SK-N-SH (cell line): Measurements from ENCODE around the gene ELMOD1. TPM values are rescaled to one million over a fixed set of nuclear protein-coding genes. Genes with fewer than 3 reads are reported as not detected.

ENCODE experiments used
- CTCF ChIA-PET: fragments of 300-600, 350-600 bp; formaldehyde crosslinking; extraction: SDS; loops from one replicate; lab custom pipeline; 2021; lab: Yijun Ruan, JAX
- POLR2A ChIA-PET: fragments of 350-600 bp; sonication (Branson Sonifier 250); formaldehyde crosslinking; extraction: SDS; loops from one replicate; lab custom pipeline; 2020; ENCODE audit warnings: antibody characterized with exemption, inconsistent platforms; lab: Yijun Ruan, JAX
- DNase-seq: peaks from one replicate; pipeline ENCODE4 v3.0.0; 2012
- H2AFZ ChIP-seq: fragments of 200-600 bp; sonication (generic); 2 replicates; pipeline ENCODE4 v1.8.1; 2016; ENCODE audit warnings: antibody characterized with exemption, mild to moderate bottlenecking, low read depth
- H3F3A ChIP-seq: fragments of 200-600 bp; sonication (generic); replicated peaks from 2 replicates; pipeline ENCODE3; 2016; ENCODE audit warnings: antibody characterized with exemption, mild to moderate bottlenecking; ENCODE audit not compliant: insufficient read depth
- H3K27ac ChIP-seq, 2 experiments: fragments of 200-500 bp in 1 of 2; fragments of 200-600 bp in 1 of 2; sonication (Bioruptor generic) in 1 of 2; sonication (generic), shearing (Covaris generic) in 1 of 2; 2 replicates each; pipeline versions ENCODE4 v1.5.1 to v1.6.1; 2014 to 2016; ENCODE audit warnings: low read depth in 2 of 2, inconsistent platforms in 1 of 2, low read length in 1 of 2, mild to moderate bottlenecking in 1 of 2, mixed read lengths in 1 of 2
- H3K27me3 ChIP-seq: fragments of 200-600 bp; sonication (generic), shearing (Covaris generic); 2 replicates; pipeline ENCODE4 v1.6.1; 2016; ENCODE audit warnings: mixed run types; ENCODE audit not compliant: insufficient read depth
- H3K36me3 ChIP-seq, 2 experiments: fragments of 200-500 bp in 1 of 2; fragments of 200-600 bp in 1 of 2; sonication (Bioruptor generic) in 1 of 2; sonication (generic) in 1 of 2; replicated peaks in 1 of 2; 2 replicates each; pipeline versions ENCODE3 to v1.5.1; 2014 to 2016; ENCODE audit warnings: low read length in 1 of 2, mild to moderate bottlenecking in 1 of 2; ENCODE audit not compliant: insufficient read depth in 2 of 2, control insufficient read depth in 1 of 2
- H3K4me1 ChIP-seq, 2 experiments: fragments of 200-500 bp in 1 of 2; fragments of 200-600 bp in 1 of 2; sonication (Bioruptor generic) in 1 of 2; sonication (generic), shearing (Covaris generic) in 1 of 2; 2 replicates each; pipeline versions ENCODE4 v1.5.1 to v1.6.1; 2014 to 2016; ENCODE audit warnings: low read depth in 1 of 2, low read length in 1 of 2, mixed run types in 1 of 2; ENCODE audit not compliant: insufficient read depth in 2 of 2, control insufficient read depth in 1 of 2
- H3K4me2 ChIP-seq: fragments of 200-600 bp; sonication (generic), shearing (Covaris generic); 2 replicates; pipeline ENCODE4 v1.6.1; 2017; ENCODE audit warnings: mixed run types
- H3K4me3 ChIP-seq, 2 experiments: fragments of 200-500 bp in 1 of 2; fragments of 200-600 bp in 1 of 2; sonication (Bioruptor generic) in 1 of 2; sonication (generic), shearing (Covaris generic) in 1 of 2; 2 replicates each; pipeline versions ENCODE4 v1.5.1 to v1.8.1; 2014 to 2016; ENCODE audit warnings: low read depth in 2 of 2, inconsistent platforms in 1 of 2, low read length in 1 of 2, mild to moderate bottlenecking in 1 of 2, mixed read lengths in 1 of 2, moderate library complexity in 1 of 2
- H3K79me2 ChIP-seq: fragments of 200-600 bp; sonication (generic); 2 replicates; pipeline ENCODE4 v1.8.1; 2017; ENCODE audit warnings: mild to moderate bottlenecking; ENCODE audit not compliant: insufficient read depth
- H3K9ac ChIP-seq: fragments of 200-600 bp; sonication (generic); 2 replicates; pipeline ENCODE4 v1.6.1; 2017; ENCODE audit warnings: mixed run types
- H3K9me2 ChIP-seq: fragments of 200-600 bp; sonication (generic); 2 replicates; pipeline ENCODE4 v1.6.1; 2017; ENCODE audit warnings: mixed run types
- H3K9me3 ChIP-seq: fragments of 200-600 bp; sonication (generic); 2 replicates; pipeline ENCODE4 v1.6.1; 2017; ENCODE audit warnings: mixed run types, mild to moderate bottlenecking, moderate library complexity
- H4K20me1 ChIP-seq: fragments of 200-600 bp; sonication (generic); 2 replicates; pipeline ENCODE4 v1.6.1; 2017; ENCODE audit warnings: mild to moderate bottlenecking, mixed run types; ENCODE audit not compliant: insufficient read depth
- CHD2 ChIP-seq: fragments of 150-350 bp; IDR thresholded peaks from 2 replicates; pipeline ENCODE4 v1.6.1; 2018; ENCODE audit warnings: low read length; ENCODE audit not compliant: partially characterized antibody
- CTCF ChIP-seq: fragments of 200-600 bp; sonication (generic); IDR thresholded peaks from 2 replicates; pipeline ENCODE4 v1.6.1; 2017; ENCODE audit warnings: antibody characterized with exemption, mild to moderate bottlenecking, moderate library complexity
- ELF1 ChIP-seq: IDR thresholded peaks from 2 replicates; pipeline ENCODE4 v1.4.0; 2012
- FOXM1 ChIP-seq: IDR thresholded peaks from 2 replicates; pipeline ENCODE4 v1.4.0; 2012; ENCODE audit warnings: low read depth, mild to moderate bottlenecking
- GATA2 ChIP-seq: sonication (generic); formaldehyde crosslinking; IDR thresholded peaks from 2 replicates; pipeline ENCODE4 v1.5.0; 2020; ENCODE audit warnings: mild to moderate bottlenecking, missing genetic modification reagents
- MXI1 ChIP-seq: IDR thresholded peaks from 2 replicates; pipeline ENCODE4 v1.6.1; 2012; ENCODE audit warnings: mild to moderate bottlenecking, low read depth, low read length, improper control_type of control experiment
- NFIC ChIP-seq: IDR thresholded peaks from 2 replicates; pipeline ENCODE4 v1.4.0; 2012; ENCODE audit warnings: borderline replicate concordance
- PBX3 ChIP-seq: IDR thresholded peaks from 2 replicates; pipeline ENCODE4; 2012
- SIN3A ChIP-seq: IDR thresholded peaks from 2 replicates; pipeline ENCODE4 v1.6.1; 2012; ENCODE audit warnings: low read depth, mild to moderate bottlenecking, low read length, moderate library complexity, borderline replicate concordance
- SMC3 ChIP-seq: IDR thresholded peaks from 2 replicates; pipeline ENCODE4 v1.6.1; 2012; ENCODE audit warnings: low read depth, low read length, improper control_type of control experiment
- TCF12 ChIP-seq: IDR thresholded peaks from 2 replicates; pipeline ENCODE4 v1.4.0; 2012
- TEAD4 ChIP-seq: IDR thresholded peaks from 2 replicates; pipeline ENCODE4 v1.4.0; 2012; ENCODE audit warnings: mild to moderate bottlenecking, borderline replicate concordance; ENCODE audit not compliant: insufficient read depth
- YY1 ChIP-seq: IDR thresholded peaks from 2 replicates; pipeline ENCODE4 v1.4.0; 2012; ENCODE audit warnings: low read depth, mild to moderate bottlenecking
- ZBTB33 ChIP-seq: IDR thresholded peaks from 2 replicates; pipeline ENCODE4 v1.4.0; 2012; ENCODE audit warnings: low read depth, borderline replicate concordance
- WGBS: methylation state at CpG from one replicate; pipeline ENCODE4 v1.1.6; 2017; ENCODE audit warnings: low lambda C conversion rate; 5-methylcytosine and 5-hydroxymethylcytosine counted together
- polyA plus RNA-seq, 3 experiments: library from polyadenylated mRNA; depleted of rRNA; stranded (reverse); fragments of >200 nt; gene quantifications; 2 replicates each; pipeline ENCODE4 v1.2.3, GENCODE V29; 2012

The ELMOD1 gene
- polyA plus RNA-seq, 1 of the 3 experiments (the other 2 are of a cell fraction): not detected

- Histone ChIP-seq H3F3A (no peaks in the 10 kb centered on the region), H3K9me3 (no peaks in the 10 kb centered on the region), H3K79me2 (no peaks in the 10 kb centered on the region), H3K36me3 (no peaks in the 10 kb centered on the region), H3K9ac (no peak overlapping the region), H3K4me2 (no peak overlapping the region), H3K9me2 (no peaks in the 10 kb centered on the region), H3K4me1 (no peaks in the 10 kb centered on the region), H2AFZ (no peak overlapping the region), H3K27ac (no peak overlapping the region), H3K4me3 (no peak overlapping the region), H4K20me1 (no peaks in the 10 kb centered on the region), H3K27me3 (peaks cover 34% of the 10 kb centered on the region; the same call in 1 of the 2 replicates)
- no peak for TF ChIP-seq CTCF
- TF ChIP-seq ELF1: no peak
- no peak for TF ChIP-seq NFIC
- TF ChIP-seq CHD2: no peak
- TF ChIP-seq SMC3: no peak
- TF ChIP-seq GATA2: no peak
- TF ChIP-seq TEAD4: no peak
- TF ChIP-seq TCF12: no peak
- no peak for TF ChIP-seq MXI1
- no peak for TF ChIP-seq FOXM1
- TF ChIP-seq ZBTB33: no peak
- TF ChIP-seq SIN3A: no peak
- no peak for TF ChIP-seq YY1
- TF ChIP-seq PBX3: no peak
- ChIA-PET CTCF (interaction anchor here (0.9 to 1.2 kb wide), 4 partner anchors 9 to 163 kb away, joined by 3 read pairs; no protein-coding TSS in a partner anchor), POLR2A (no interaction called here)
- 14% methylated on average over 2 of the region's 2 CpGs for WGBS
- no peak for DNase-seq
These were observed 17.9 kb downstream of the ELMOD1 start for GRCh38 chr11:107608809-107609208.
